ENCODE data around the gene SGCA.

- TF ChIP-seq CTCF (IDR thresholded peaks at IDR 0.05; ENCODE audit: low read depth, low read length, poor library complexity, severe bottlenecking) (no peak), EZH2phosphoT487 (IDR thresholded peaks at IDR 0.05; ENCODE audit: borderline replicate concordance, low read length) (no peak)
Observed at GRCh38 chr17:50175035-50175807, 9.4 kb downstream of the SGCA start.
